ENCODE data around the gene FBXO39. TPM values are rescaled to one million over a fixed set of nuclear protein-coding genes. Genes with fewer than 3 reads are reported as not detected.

FBXO39 gene
- total RNA-seq, 6 experiments from 2014 or later: not detected

GRCh38 chr17:6789146-6789545, 13.1 kb downstream of the FBXO39 start:
- Mint-ChIP-seq H3K4me1 (ENCODE audit: low read depth) (peaks cover 19% of the 10 kb centered on the region), H3K36me3 (ENCODE audit: low read depth) (no peaks in the 10 kb centered on the region), H3K27me3 (ENCODE audit: insufficient read depth) (peaks cover 27% of the 10 kb centered on the region), H3K4me3 (no peak overlapping the region), H3K9me3 (no peaks in the 10 kb centered on the region), H3K27ac (no peak overlapping the region)
- DNase-seq: no peak
- no peak for TF ChIP-seq CTCF (IDR thresholded peaks at IDR 0.05)

- H3K27ac Mint-ChIP-seq: no peak overlapping the region
- H3K4me3 Mint-ChIP-seq: no peak overlapping the region
- H3K36me3 Mint-ChIP-seq (ENCODE audit: low read depth): no peaks in the 10 kb centered on the region
- 0 out of 2 replicates have a peak, but pooled peaks cover 6% of the 10 kb centered on the region for H3K4me1 Mint-ChIP-seq (ENCODE audit: low read depth)
- peaks cover 46% of the 10 kb centered on the region for H3K27me3 Mint-ChIP-seq (ENCODE audit: insufficient read depth)
- no peak for DNase-seq
- no peak for TF ChIP-seq CTCF (IDR thresholded peaks at IDR 0.05)
- no peaks in the 10 kb centered on the region for H3K9me3 Mint-ChIP-seq
These were observed 17.9 kb downstream of the FBXO39 start for GRCh38 chr17:6793748-6794493.

- no peak overlapping the region for H3K27ac Mint-ChIP-seq
- no peak for DNase-seq
- H3K4me3 Mint-ChIP-seq: no peak overlapping the region
- no peaks in the 10 kb centered on the region for H3K9me3 Mint-ChIP-seq
- H3K36me3 Mint-ChIP-seq (ENCODE audit: low read depth): no peaks in the 10 kb centered on the region
- peaks cover 47% of the 10 kb centered on the region for H3K27me3 Mint-ChIP-seq (ENCODE audit: insufficient read depth)
- TF ChIP-seq CTCF (IDR thresholded peaks at IDR 0.05): no peak
- 0 out of 2 replicates have a peak, but pooled peaks cover 6% of the 10 kb centered on the region for H3K4me1 Mint-ChIP-seq (ENCODE audit: low read depth)
These were observed 20.2 kb downstream of the FBXO39 start for GRCh38 chr17:6796017-6796886.

- no peaks in the 10 kb centered on the region for H3K9me3 Mint-ChIP-seq
- 0 out of 2 replicates have a peak, but pooled peaks cover 6% of the 10 kb centered on the region for H3K4me1 Mint-ChIP-seq (ENCODE audit: low read depth)
- no peak overlapping the region for H3K27ac Mint-ChIP-seq
- TF ChIP-seq CTCF (IDR thresholded peaks at IDR 0.05): no peak
- peak; percentile 28 for DNase-seq
- H3K4me3 Mint-ChIP-seq: no peak overlapping the region
- H3K36me3 Mint-ChIP-seq (ENCODE audit: low read depth): no peaks in the 10 kb centered on the region
- peaks cover 45% of the 10 kb centered on the region for H3K27me3 Mint-ChIP-seq (ENCODE audit: insufficient read depth)
These were observed 21.0 kb downstream of the FBXO39 start for GRCh38 chr17:6796887-6797490.

GRCh38 chr17:6797718-6798351, 21.8 kb downstream of the FBXO39 start:
- no peak for DNase-seq
- H3K9me3 Mint-ChIP-seq: no peaks in the 10 kb centered on the region

More at GRCh38 chr17:6797718-6798351, 21.8 kb downstream of the FBXO39 start:
- Mint-ChIP-seq H3K4me1 (ENCODE audit: low read depth) (0 out of 2 replicates have a peak, but pooled peaks cover 6% of the 10 kb centered on the region), H3K27me3 (ENCODE audit: insufficient read depth) (peaks cover 43% of the 10 kb centered on the region), H3K36me3 (ENCODE audit: low read depth) (no peaks in the 10 kb centered on the region), H3K4me3 (no peak overlapping the region), H3K27ac (no peak overlapping the region)
- no peak for TF ChIP-seq CTCF (IDR thresholded peaks at IDR 0.05)

All from HFFc6 (cell line).